A549 (cell line): ENCODE data around the gene PARM1.

Experiments used
- CEBPB ChIP-seq, 2 experiments: fragments of >200 bp in 1 of 2; sonication (Bioruptor Twin) in 1 of 2; formaldehyde crosslinking in 1 of 2; IDR thresholded peaks; 2 replicates each; pipeline ENCODE4 v1.6.1; 2012 to 2016
- EHF ChIP-seq: fragments of 250-450 bp; sonication (Bioruptor Pico); IDR thresholded peaks from 2 replicates; pipeline ENCODE4 v1.5.0; 2020; ENCODE audit warnings: mild to moderate bottlenecking
- EP300 ChIP-seq, 2 experiments: fragments of >200 bp; sonication (Bioruptor Twin); formaldehyde crosslinking; IDR thresholded peaks; 2 replicates in 1 of 2; 3 replicates in 1 of 2; pipeline ENCODE4 v1.6.1; 2016 to 2017
- POLR2A ChIP-seq: IDR thresholded peaks from 2 replicates; pipeline ENCODE4 v1.6.1; 2012; ENCODE audit warnings: mild to moderate bottlenecking, low read length
- ZNF302 ChIP-seq: fragments of 250-450 bp; sonication (Bioruptor Pico); IDR thresholded peaks from 2 replicates; pipeline ENCODE4 v1.9.0; 2021; ENCODE audit warnings: inconsistent platforms, mild to moderate bottlenecking, moderate library complexity
- TF ChIP-seq, protein P1 (sequence below): fragments of >200 bp; sonication (Bioruptor Twin); formaldehyde crosslinking; IDR thresholded peaks from 3 replicates; pipeline ENCODE4 v1.5.1; 2016
- TF ChIP-seq, protein P2 (sequence below): fragments of 450-650 bp; IDR thresholded peaks from 2 replicates; pipeline ENCODE4 v1.6.1; 2014; ENCODE audit warnings: antibody characterized with exemption
- TF ChIP-seq, protein P3 (sequence below): IDR thresholded peaks from 2 replicates; pipeline ENCODE4 v1.6.1; 2012

DNA sequence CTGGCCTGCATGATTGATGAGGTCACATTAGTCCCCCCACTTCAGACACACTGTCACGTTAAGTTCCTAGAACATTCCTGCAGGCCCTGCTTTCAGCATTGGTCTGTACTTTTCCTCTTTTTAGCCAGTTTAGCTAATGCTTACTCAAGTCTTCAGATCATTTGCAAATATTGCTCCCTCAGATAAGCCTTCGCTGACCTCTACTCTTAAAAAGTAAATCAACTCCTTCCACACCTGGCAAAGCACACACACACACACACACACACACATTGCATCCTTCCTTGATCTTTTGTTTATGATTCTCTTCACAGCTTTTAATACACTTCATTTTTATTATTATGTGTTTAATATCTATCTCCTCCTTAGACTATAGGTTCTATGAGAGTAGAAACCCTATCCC, 31.4 kb downstream of the PARM1 start:
- TF ChIP-seq, protein P1, sequence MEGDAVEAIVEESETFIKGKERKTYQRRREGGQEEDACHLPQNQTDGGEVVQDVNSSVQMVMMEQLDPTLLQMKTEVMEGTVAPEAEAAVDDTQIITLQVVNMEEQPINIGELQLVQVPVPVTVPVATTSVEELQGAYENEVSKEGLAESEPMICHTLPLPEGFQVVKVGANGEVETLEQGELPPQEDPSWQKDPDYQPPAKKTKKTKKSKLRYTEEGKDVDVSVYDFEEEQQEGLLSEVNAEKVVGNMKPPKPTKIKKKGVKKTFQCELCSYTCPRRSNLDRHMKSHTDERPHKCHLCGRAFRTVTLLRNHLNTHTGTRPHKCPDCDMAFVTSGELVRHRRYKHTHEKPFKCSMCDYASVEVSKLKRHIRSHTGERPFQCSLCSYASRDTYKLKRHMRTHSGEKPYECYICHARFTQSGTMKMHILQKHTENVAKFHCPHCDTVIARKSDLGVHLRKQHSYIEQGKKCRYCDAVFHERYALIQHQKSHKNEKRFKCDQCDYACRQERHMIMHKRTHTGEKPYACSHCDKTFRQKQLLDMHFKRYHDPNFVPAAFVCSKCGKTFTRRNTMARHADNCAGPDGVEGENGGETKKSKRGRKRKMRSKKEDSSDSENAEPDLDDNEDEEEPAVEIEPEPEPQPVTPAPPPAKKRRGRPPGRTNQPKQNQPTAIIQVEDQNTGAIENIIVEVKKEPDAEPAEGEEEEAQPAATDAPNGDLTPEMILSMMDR: no peak
- TF ChIP-seq CEBPB (IDR thresholded peaks at IDR 0.05): no peak
- TF ChIP-seq EHF (CRISPR knock-in tag): no peak
- TF ChIP-seq POLR2A: no peak
- TF ChIP-seq, protein P2, sequence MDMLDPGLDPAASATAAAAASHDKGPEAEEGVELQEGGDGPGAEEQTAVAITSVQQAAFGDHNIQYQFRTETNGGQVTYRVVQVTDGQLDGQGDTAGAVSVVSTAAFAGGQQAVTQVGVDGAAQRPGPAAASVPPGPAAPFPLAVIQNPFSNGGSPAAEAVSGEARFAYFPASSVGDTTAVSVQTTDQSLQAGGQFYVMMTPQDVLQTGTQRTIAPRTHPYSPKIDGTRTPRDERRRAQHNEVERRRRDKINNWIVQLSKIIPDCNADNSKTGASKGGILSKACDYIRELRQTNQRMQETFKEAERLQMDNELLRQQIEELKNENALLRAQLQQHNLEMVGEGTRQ: no peak
- no peak for TF ChIP-seq ZNF302
- no peak for TF ChIP-seq EP300 (IDR thresholded peaks at IDR 0.05)
- TF ChIP-seq, protein P3, sequence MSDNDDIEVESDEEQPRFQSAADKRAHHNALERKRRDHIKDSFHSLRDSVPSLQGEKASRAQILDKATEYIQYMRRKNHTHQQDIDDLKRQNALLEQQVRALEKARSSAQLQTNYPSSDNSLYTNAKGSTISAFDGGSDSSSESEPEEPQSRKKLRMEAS: no peak
